Spleen (tissue), 11 donors: ENCODE results near the gene ABTB2. TPM values are rescaled to one million over a fixed set of nuclear protein-coding genes. Genes with fewer than 3 reads are reported as not detected.
A peak's percentile ranks its signal among the peaks of the same experiment; 100 is the strongest.

Experiments used
- DNase-seq: peaks from one replicate; pipeline ENCODE4 v3.0.0-alpha.2; 2020
- H3K27ac ChIP-seq, 8 donors: fragments of 200-600 bp; sonication (generic) in 7 of 8; 1 replicate in 4 of 8; 2 replicates in 4 of 8; pipeline versions ENCODE4 v1.5.0 to v1.8.0; 2016 to 2021; ENCODE audit warnings: inconsistent platforms in 4 of 8, mild to moderate bottlenecking in 4 of 8, moderate library complexity in 1 of 8
- H3K27me3 ChIP-seq, 7 donors: fragments of 200-600 bp; sonication (generic) in 6 of 7; replicated peaks in 1 of 7; 1 replicate in 4 of 7; 2 replicates in 3 of 7; pipeline versions ENCODE4 v1.5.0 to v1.8.0; 2016 to 2021; ENCODE audit warnings: inconsistent platforms in 3 of 7, mild to moderate bottlenecking in 1 of 7
- H3K36me3 ChIP-seq, 6 donors: fragments of 200-600 bp; sonication (generic) in 5 of 6; 1 replicate in 4 of 6; 2 replicates in 2 of 6; pipeline versions ENCODE4 v1.5.0 to v1.8.0; 2016 to 2021; ENCODE audit warnings: inconsistent platforms in 2 of 6
- H3K4me1 ChIP-seq, 6 donors: fragments of 200-600 bp; sonication (generic) in 5 of 6; 1 replicate in 3 of 6; 2 replicates in 3 of 6; pipeline versions ENCODE4 v1.5.0 to v1.8.0; 2016 to 2021; ENCODE audit warnings: inconsistent platforms in 3 of 6
- H3K4me3 ChIP-seq, 8 donors: fragments of 200-600 bp; sonication (generic) in 7 of 8; 1 replicate in 4 of 8; 2 replicates in 4 of 8; pipeline versions ENCODE4 v1.5.0 to v1.8.0; 2016 to 2021; ENCODE audit warnings: inconsistent platforms in 4 of 8, mild to moderate bottlenecking in 4 of 8, moderate library complexity in 2 of 8
- H3K9me3 ChIP-seq, 8 donors: fragments of 200-600 bp; sonication (generic) in 7 of 8; 1 replicate in 4 of 8; 2 replicates in 4 of 8; pipeline versions ENCODE4 v1.5.0 to v1.8.0; 2016 to 2021; ENCODE audit warnings: inconsistent platforms in 4 of 8
- POLR2A ChIP-seq, 3 donors: fragments of 450-650 bp; IDR thresholded peaks; one replicate each; pipeline ENCODE4 v1.5.1; 2017; ENCODE audit warnings: antibody characterized with exemption in 3 of 3, mild to moderate bottlenecking in 1 of 3
- POLR2AphosphoS5 ChIP-seq, 3 donors: sonication (generic); formaldehyde crosslinking; IDR thresholded peaks; one replicate each; pipeline ENCODE4 v1.5.1; 2017; ENCODE audit warnings: antibody characterized with exemption in 3 of 3
- WGBS, 5 donors: extraction: QIAGEN DNeasy Blood & Tissue Kit in 3 of 5; methylation state at CpG; one replicate each; pipeline versions ENCODE4 v1.1.5 to v1.1.7; 2013 to 2018; 5-methylcytosine and 5-hydroxymethylcytosine counted together
- intact Hi-C: fragments of 100-400 bp; cut with DNase I; formaldehyde crosslinking; loops from one replicate; pipeline ENCODE4 v1.15.0; 2023; ENCODE audit warnings: low total_unique reads
- polyA plus RNA-seq, 3 donors: library from polyadenylated mRNA; stranded (reverse); fragments of 200-250 nt; gene quantifications; one replicate each; pipeline ENCODE4 v1.2.1, GENCODE V29; 2013
- total RNA-seq, 7 donors: library from RNA; depleted of rRNA in 3 of 7; stranded (reverse); fragments of >200 nt in 3 of 7; fragmentation: NEBNext Ultra II Directional in 4 of 7; extraction: Animal tissue kit (Norgen Biotek cat#: 25700) in 4 of 7; gene quantifications; one replicate each; pipeline versions ENCODE4 v1.1.0 to v1.2.1, GENCODE V29; 2016 to 2021
- TF ChIP-seq, protein P1 (sequence below), 11 experiments: fragments of 200-600 bp in 7 of 11; fragments of 450-650 bp in 4 of 11; sonication (generic) in 4 of 11; IDR thresholded peaks in 8 of 11; conservative IDR thresholded peaks in 3 of 11; 1 replicate in 7 of 11; 2 replicates in 4 of 11; pipeline versions ENCODE4 v1.4.0 to v1.8.0; 2016 to 2021; ENCODE audit warnings: antibody characterized with exemption in 11 of 11, inconsistent platforms in 4 of 11, mild to moderate bottlenecking in 1 of 11
- donor health status: healthy with polysubstance abuse.
- donor health status: DM: no; HTN: no; CAD: no; lungs with moderate emphysema.
- donor health status: DM: no; HTN: no; CAD: no.
- donor health status: Bipolar disorder and iron deficiency.
- donor health status: healthy.
- donor health status: DM: no; HTN: no; CAD: no.
- donor health status: DM: yes; HTN: yes; CAD: no.

ABTB2 gene
- total and polyA plus RNA-seq, 10 donors = 0.41 to 2.9 (median 1.7) TPM

DNA sequence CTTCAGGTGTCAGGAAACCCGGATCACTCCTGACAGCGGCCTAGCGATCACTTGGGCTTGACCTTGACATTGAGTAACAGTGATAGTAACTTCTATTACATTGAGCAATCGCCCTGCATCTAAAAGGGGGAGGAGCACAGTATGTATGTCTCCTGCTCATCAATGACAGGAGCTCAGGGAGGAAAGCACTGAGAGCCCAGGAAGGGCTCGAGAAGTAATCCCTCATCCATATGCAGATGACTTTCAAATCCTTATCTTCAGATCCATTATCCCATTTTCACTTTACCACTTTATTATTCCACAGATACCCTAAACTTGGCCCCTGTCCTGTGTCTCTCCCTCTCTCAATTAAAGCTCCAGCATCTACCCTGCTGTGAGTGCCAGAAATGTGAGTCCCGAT, 47.8 kb downstream of the ABTB2 start:
- peaks cover 0 to 20% (median 2%) of the 10 kb centered on the region in 6 donors for H3K4me1 ChIP-seq
- intact Hi-C loops = no loop called here
- 62 to 80% (median 69%) methylated on average over 6 of the region's 6 CpGs for WGBS, 5 donors
- DNase-seq = no peak
- H3K36me3 ChIP-seq = no peaks in the 10 kb centered on the region
- H3K9me3 ChIP-seq = no peaks in the 10 kb centered on the region
- H3K27ac ChIP-seq = no peak overlapping the region
- no peaks in the 10 kb centered on the region for H3K27me3 ChIP-seq
- TF ChIP-seq POLR2AphosphoS5 (IDR thresholded peaks at IDR 0.05) = no peak
- no peak for TF ChIP-seq POLR2A (IDR thresholded peaks at IDR 0.05)
- TF ChIP-seq, protein P1, sequence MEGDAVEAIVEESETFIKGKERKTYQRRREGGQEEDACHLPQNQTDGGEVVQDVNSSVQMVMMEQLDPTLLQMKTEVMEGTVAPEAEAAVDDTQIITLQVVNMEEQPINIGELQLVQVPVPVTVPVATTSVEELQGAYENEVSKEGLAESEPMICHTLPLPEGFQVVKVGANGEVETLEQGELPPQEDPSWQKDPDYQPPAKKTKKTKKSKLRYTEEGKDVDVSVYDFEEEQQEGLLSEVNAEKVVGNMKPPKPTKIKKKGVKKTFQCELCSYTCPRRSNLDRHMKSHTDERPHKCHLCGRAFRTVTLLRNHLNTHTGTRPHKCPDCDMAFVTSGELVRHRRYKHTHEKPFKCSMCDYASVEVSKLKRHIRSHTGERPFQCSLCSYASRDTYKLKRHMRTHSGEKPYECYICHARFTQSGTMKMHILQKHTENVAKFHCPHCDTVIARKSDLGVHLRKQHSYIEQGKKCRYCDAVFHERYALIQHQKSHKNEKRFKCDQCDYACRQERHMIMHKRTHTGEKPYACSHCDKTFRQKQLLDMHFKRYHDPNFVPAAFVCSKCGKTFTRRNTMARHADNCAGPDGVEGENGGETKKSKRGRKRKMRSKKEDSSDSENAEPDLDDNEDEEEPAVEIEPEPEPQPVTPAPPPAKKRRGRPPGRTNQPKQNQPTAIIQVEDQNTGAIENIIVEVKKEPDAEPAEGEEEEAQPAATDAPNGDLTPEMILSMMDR (IDR thresholded peaks at IDR 0.05 in 8 of 11, conservative IDR thresholded peaks at IDR 0.05 in 3 of 11) = no peak
- no peak overlapping the region for H3K4me3 ChIP-seq

DNA sequence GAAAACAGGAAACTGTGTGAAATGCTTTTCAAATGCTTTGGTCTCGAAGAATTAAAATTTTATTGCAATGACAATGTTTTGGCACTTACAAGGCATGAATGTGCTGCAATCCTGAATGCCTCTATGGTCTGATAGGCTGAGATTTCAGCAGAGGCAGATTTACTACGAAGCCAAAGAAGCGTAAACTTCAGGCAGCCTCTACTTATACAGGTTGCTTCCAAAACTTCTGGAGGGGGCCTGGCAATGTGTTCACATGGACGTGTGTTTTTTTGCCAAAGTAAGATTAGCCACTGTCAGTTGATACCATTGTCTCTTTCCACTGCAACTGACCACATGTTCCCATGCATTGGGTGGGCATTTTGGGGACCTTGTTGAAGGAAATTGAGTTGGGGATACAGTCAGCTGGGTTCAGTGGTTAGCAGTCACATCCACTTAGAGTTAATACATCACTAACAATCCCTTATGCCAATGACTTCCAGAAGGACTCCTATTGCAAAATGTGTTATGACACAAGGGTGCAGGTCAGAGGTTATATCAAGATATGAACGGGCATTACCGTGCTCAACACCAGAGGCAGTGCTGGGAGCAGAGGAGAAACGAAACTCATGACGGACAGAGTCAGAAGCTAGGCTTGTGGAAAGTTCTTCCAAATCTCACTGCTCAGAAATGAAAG, 48.8 kb downstream of the ABTB2 start:
- no peaks in the 10 kb centered on the region for H3K27me3 ChIP-seq
- TF ChIP-seq, protein P1 (IDR thresholded peaks at IDR 0.05 in 8 of 11, conservative IDR thresholded peaks at IDR 0.05 in 3 of 11) = no peak
- TF ChIP-seq POLR2AphosphoS5 (IDR thresholded peaks at IDR 0.05) (no peak), POLR2A (IDR thresholded peaks at IDR 0.05) (no peak)
- H3K9me3 ChIP-seq = no peaks in the 10 kb centered on the region
- H3K36me3 ChIP-seq = no peaks in the 10 kb centered on the region
- WGBS, 5 donors = 51 to 70% (median 61%) methylated on average over 8 of the region's 8 CpGs
- peaks cover 0 to 20% (median 2%) of the 10 kb centered on the region in 6 donors for H3K4me1 ChIP-seq
- H3K4me3 ChIP-seq = no peak overlapping the region
- intact Hi-C loops = no loop called here
- DNase-seq = no peak
- H3K27ac ChIP-seq = peak overlapping the region in 4 of 8 donors; percentile 32 to 38 (median 35)

DNA sequence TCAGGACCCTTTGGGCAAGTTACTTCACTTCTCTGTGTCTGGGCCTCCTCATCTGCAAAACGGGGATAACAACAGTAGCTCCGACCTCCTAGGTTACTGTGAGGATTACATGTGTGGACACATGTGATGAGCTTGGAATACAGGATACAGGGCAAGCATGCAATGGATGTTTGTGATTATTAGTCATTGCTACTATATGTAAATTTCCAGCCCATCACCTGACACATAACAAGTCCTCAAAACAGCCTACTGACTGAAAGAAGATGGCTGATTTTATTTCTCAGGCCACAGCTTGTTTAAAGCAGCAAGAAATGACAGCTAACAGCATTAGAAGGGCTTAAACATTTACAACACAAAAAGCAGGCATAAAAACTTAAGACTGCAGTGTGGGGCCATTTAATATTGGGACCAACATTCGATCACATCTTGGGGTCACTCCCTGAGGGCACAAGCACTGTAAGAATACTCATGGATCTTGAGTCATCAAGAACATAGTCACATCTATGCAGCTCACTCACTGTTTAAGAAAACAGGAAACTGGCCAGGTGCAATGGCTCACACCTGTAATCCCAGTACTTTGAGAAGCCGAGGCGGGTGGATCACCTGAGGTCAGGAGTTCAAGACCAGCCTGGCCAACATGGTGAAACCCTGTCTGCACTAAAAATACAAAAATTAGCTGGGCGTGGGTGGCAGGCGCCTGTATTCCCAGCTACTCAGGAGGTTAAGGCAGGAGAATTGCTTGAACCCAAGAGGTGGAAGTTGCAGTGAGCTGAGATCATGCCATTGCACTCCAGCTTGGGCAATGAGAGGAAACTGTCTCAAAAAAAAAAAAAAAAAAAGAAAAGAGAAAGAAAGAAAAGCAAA, 49.5 kb downstream of the ABTB2 start:
- TF ChIP-seq POLR2AphosphoS5 (IDR thresholded peaks at IDR 0.05) (no peak), POLR2A (IDR thresholded peaks at IDR 0.05) (no peak)
- TF ChIP-seq, protein P1 (IDR thresholded peaks at IDR 0.05 in 8 of 11, conservative IDR thresholded peaks at IDR 0.05 in 3 of 11) = no peak
- Histone ChIP-seq H3K27me3 (no peaks in the 10 kb centered on the region), H3K27ac (peak overlapping the region in 3 of 8 donors; percentile 32 to 35 (median 35)), H3K36me3 (no peaks in the 10 kb centered on the region), H3K4me1 (peaks cover 0 to 20% (median 2%) of the 10 kb centered on the region in 6 donors), H3K4me3 (no peak overlapping the region), H3K9me3 (no peaks in the 10 kb centered on the region)
- no peak for DNase-seq
- intact Hi-C loops = no loop called here
- 68 to 82% (median 73%) methylated on average over 7 of the region's 7 CpGs for WGBS, 5 donors

DNA sequence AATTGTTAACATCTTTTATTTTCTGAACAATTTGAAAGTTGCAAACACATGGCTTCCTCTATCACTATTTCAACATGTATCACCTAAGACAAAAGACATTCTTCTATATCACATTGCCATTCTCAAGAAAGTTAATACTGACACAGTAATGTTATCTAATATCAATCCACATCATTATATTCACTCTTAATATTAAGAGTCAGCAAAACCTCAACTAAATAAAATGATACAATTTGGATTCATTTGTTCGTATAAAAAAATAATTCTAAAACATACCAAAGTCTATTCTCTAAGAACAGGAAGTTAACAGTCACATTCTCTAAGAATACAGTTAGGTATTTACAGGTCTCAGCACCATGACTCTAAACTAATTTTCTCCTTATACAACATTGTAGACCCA, 52.0 kb downstream of the ABTB2 start:
- Histone ChIP-seq H3K4me1 (peaks cover 0 to 27% (median 2%) of the 10 kb centered on the region in 6 donors), H3K27me3 (no peaks in the 10 kb centered on the region), H3K27ac (no peak overlapping the region), H3K36me3 (no peaks in the 10 kb centered on the region), H3K4me3 (no peak overlapping the region), H3K9me3 (no peaks in the 10 kb centered on the region)
- 78 to 87% (median 82%) methylated on average over 1 of the region's 1 CpG for WGBS, 5 donors
- intact Hi-C loops = no loop called here
- DNase-seq = no peak
- TF ChIP-seq, protein P1 (IDR thresholded peaks at IDR 0.05 in 8 of 11, conservative IDR thresholded peaks at IDR 0.05 in 3 of 11) = no peak
- TF ChIP-seq POLR2AphosphoS5 (IDR thresholded peaks at IDR 0.05) = no peak
- no peak for TF ChIP-seq POLR2A (IDR thresholded peaks at IDR 0.05)
